Left colon (tissue), 2 donors: ENCODE data around the gene SMOC2. TPM values are rescaled to one million over a fixed set of nuclear protein-coding genes. Genes with fewer than 3 reads are reported as not detected.

Experiments used
- ATAC-seq: fragments of 200-7000 bp; cut with Tn5 transposase; one replicate; pipeline ENCODE4 v1.9.1; 2020; ENCODE audit warnings: mild to moderate bottlenecking, moderate library complexity
- DNase-seq, 2 donors: peaks; one replicate each; pipeline ENCODE4 v3.0.0-alpha.2; 2020
- intact Hi-C, 2 donors: fragments of 100-400 bp; cut with DNase I in 1 of 2; cut with micrococcal nuclease in 1 of 2; formaldehyde crosslinking; loops; one replicate each; pipeline versions ENCODE4 v1.11.2 to v1.14.0; 2022; cut with DNase I, micrococcal nuclease
- total RNA-seq, 2 donors: library from RNA; stranded (reverse); fragmentation: NEBNext Ultra II Directional; extraction: Animal tissue kit (Norgen Biotek cat#: 25700); gene quantifications; one replicate each; pipeline ENCODE4 v1.2.1, GENCODE V29; 2021
- donor health status: DM: no; HTN: no; CAD: no.
- donor health status: DM: yes; HTN: yes; CAD: no.

The SMOC2 gene
- total RNA-seq, 2 donors from 2014 or later = 14.4 to 18.9 TPM

DNA sequence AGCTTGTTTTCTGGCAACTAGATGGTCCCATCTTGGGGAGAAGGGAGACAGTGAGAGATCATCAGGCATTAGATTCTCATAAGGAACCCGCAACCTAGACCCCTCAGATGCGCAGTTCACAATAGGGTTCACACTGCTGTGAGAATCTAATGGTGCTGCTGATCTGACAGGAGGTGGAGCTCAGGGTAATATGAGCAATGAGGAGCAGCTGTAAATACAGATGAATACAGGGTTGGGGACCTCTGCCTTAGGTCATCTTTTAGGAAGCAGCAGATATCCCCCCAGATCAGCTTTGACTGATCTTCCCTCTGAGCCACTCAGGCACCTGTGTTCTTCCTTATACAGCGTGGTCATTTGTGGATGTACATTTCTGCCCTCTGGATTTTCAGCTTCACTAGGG, 63.4 kb downstream of the SMOC2 start:
- intact Hi-C loops = no loop called here
- DNase-seq (no peak), ATAC-seq (no peak)

DNA sequence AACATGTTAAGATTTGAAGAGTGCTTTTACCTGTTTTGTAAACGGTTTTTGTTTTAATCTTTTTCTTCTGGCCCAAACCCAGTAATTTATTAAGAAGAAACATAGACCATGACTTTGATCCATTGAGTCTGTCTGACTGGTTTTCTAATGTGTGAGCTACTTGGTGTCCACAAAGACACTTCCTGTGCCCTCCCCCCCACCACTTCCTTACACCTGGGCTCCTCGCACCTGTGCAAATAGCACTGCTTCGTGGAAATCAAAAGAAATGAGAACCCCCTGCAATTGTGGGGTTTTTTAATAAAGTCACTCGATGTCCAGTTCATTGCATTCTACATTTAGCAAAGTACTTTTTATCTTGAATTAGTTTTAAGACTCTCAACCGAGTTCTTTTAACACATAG, 65.5 kb downstream of the SMOC2 start:
- ATAC-seq (peak; percentile 41), DNase-seq (no peak)
- intact Hi-C loops = no loop called here

DNA sequence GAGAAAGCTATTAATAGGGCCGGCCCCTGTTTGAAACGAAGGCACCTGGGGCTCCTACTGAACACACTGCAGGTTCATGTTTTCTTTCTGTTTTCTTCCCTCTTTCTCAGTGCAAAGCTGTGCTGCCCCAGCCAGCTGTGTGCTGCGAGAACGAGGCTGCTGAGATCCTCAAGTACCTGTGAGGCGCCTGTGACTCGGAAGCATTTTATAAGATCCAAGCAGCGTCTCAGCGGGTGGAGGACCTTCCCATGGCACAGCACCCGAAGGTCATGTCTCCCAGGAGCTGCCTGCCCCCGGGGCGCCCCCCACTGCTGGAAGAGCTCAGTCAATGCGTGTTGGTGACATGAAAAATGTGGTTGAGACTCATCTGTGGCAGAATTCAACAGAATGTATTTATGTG, 66.3 kb downstream of the SMOC2 start:
- ATAC-seq (no peak), DNase-seq (no peak)
- intact Hi-C loops = no loop called here

DNA sequence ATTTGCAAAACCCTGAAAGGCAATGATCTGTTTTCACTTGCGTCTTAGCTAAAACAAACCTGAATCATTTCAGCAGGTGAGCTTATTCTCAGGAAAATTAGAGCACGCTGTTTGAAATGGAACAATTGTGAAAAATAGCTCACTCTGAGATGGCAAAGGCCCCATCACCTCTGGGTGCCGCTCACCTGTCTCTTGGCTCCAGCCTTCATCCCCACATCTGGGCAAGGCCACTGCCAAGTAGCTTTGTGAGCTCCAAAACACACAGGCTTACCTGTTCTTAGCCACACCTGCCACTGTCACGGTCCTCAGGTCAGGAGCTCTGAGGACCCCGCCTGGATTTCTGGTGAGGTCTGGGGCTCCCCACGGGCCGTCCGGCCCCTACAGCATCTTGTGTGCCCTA, 66.7 kb downstream of the SMOC2 start:
- no peak for DNase-seq
- ATAC-seq = no peak
- intact Hi-C loops = no loop called here

DNA sequence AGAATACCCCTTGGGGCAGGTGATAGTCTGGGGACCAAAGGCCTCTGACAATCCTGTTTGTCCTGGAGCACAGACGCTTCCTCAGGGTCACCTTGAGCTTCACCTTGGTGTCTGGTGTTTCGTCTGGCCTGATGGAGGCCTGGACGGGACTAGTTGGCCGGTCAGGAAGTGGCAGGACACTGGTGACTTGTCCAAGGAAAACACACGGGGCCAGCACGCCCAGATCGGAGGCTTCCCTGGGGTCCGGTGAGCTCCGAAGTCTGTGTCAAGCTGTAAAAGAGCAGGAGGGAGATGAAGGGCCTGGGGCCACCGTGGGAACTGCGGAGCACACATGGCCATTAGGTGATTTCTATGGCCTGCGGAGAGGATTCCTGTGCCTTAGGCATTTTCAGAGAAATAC, 67.9 kb downstream of the SMOC2 start:
- DNase-seq = no peak
- intact Hi-C loops = no loop called here
- no peak for ATAC-seq

DNA sequence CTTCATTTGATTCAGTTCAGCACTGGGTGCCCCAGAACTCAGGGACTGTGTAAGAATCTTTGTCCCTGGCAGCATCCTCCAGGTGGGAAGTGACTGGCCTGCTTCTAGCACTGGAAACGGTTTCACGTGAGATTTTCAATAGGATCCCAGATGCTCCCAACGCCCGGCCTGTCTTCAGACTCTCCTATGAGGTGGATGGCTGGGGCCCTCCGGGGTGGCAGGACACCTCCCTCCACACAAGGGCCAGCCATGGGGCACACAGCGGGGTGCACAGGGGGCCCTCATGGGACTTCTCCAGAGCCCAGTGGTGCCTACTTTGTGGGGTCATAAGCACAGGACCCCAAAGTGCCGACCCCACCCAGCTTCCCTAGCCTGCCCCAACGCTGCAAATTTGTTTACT, 72.8 kb downstream of the SMOC2 start:
- ATAC-seq (no peak), DNase-seq (no peak)
- intact Hi-C loops = no loop called here

DNA sequence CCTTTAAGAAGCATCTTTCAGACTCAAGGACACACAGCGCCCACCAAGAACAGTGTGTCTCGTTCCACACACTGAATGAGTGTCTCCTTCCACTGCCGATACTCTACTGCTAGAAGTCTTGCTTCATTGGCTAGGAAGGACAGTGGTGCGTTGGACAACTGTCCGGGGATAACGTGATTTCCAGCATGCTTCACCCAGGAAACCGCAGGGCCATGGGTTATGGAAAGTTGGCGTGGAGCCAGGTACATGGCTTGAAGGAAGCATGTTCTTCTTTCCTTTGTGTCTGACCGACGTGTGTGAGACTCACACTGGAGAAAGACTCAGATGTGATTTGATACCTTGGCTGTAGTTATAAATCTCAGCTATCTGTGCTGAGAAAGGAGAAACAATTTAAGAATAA, 73.2 kb downstream of the SMOC2 start:
- intact Hi-C loops = no loop called here
- ATAC-seq = no peak
- peak in 1 of 2 donors; percentile 39 for DNase-seq

DNA sequence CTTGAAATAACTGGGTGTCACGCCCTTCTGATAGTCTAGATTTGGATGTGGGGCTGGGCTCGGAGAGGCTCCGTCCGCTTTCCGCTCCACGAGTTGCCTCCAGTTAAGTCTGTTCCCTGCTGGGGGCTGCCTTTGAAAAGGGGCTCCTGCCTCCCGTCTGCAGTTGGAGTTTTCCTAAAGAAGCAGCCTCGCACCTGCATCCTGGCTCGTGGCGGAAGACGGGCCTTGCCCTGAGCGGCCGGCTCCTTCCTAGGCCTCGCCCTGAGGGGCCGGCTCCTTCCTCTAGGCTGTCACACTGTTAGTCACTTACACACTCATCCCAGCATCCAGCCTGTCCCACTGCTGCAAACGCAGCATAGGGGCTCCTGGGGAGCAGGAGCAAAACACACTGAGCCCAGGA, 74.4 kb downstream of the SMOC2 start:
- DNase-seq = no peak
- intact Hi-C loops = no loop called here
- ATAC-seq = no peak

DNA sequence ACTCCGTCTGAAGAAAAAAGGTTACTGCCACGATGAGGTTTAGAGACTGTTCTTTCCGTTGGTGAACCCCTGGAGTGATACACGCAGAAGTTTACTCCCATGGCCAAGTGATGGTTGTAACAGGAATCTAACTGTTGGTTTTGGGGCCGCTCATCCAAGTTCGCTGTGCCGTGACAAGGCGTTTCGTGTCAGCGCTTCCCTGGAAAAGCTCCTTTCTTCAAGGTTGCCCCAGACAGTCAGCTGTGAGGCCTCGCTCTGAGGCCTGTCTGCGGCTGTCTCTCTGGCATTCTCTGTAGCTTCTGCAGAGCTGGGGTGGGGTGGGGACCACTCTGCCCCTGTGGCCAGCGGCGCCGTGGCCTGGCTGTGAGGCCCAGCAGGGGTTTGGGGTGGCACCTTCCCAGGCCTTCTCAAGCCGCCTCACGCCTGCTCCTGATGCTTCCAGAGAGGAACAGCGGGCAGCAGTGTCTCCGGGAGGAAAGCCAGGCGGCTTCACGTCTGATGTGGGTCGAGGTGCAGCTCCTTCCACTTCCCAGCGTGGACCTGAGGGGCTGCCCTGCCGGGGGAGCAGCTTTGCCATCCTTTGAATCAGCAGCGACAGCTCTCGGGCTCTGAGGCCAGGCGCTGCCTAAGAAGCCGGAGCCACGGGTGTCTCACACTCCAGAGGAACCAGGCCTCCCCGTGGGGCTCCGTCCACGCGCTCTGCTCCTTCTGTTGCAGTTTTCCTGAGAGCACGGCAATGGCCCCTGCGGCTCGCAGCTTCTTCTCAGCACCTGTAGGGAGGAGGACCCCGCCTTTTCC, 76.2 kb downstream of the SMOC2 start:
- DNase-seq = no peak
- intact Hi-C loops = no loop called here

DNA sequence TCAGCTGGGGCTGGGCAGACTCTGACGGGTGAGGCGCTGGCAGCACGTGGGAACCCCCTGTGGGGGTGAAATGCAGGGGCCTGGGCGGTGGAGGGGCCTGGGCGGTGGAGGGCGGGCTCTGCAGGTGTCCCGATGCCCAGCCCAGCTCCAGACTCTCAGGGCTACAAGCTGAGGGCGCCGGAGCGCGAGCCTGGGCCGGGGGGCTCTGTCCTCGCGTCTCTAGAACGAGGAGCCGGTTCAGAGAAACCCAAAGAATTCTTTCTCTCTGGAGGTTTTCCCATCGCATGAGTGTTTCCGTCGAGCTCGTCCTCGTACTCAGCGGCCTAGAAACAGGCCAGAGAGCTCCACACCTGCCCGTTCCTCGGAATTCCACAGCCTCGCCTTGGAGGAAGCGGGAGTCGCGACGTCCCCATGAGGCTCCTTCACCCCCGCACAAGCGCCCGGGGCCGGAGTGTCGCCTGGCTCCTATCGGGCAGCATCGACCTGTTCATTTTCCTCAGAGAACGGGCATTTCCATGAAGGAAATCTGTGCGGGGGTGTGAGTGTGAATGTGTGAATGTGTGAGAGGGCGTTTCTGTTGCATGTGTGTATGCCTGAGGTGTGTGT, 76.9 kb downstream of the SMOC2 start:
- DNase-seq (no peak), ATAC-seq (no peak)
- intact Hi-C loops = no loop called here

More for the DNA sequence above, 76.2 kb downstream of the SMOC2 start:
- ATAC-seq = no peak

DNA sequence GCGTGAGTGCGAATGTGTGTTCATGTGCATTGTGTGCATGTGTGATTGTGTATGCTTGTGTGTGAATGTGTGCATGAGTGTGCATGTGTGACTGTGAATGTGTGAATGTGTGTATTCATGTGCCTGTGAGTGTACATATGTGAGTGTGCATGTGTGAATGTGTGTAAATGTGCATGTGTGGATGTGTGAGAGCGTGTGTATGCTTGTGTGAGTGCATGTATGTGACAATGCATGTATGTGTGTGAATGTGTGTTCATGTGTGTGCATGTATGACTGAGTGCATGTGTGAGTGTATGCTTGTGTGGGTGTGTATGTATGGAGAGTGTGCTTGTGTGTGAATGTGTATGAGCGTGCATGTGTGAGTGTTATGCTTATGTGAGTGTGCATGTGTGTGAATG, 77.4 kb downstream of the SMOC2 start:
- intact Hi-C loops = no loop called here
- DNase-seq = no peak

DNA sequence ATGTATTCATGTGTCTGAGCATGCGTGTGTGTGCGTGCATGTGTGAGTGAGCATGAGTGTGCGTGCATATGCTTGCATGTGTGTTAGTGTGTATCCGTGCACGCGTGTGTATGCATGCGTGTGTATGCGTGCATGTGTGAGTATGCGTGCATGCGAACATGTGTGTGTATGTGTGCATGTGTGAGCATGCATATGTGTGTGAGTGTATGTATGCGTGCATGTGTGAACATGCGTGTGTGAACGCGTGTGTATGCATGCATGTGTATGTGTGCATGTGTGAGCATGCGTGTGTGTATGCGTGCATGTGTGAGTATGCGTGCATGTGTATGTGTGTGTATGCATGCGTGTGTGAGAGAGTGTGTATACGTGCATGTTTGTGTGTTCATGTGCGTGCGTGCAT, 77.9 kb downstream of the SMOC2 start:
- intact Hi-C loops = no loop called here
- DNase-seq (no peak), ATAC-seq (no peak)

More for the DNA sequence above, 77.4 kb downstream of the SMOC2 start:
- no peak for ATAC-seq

DNA sequence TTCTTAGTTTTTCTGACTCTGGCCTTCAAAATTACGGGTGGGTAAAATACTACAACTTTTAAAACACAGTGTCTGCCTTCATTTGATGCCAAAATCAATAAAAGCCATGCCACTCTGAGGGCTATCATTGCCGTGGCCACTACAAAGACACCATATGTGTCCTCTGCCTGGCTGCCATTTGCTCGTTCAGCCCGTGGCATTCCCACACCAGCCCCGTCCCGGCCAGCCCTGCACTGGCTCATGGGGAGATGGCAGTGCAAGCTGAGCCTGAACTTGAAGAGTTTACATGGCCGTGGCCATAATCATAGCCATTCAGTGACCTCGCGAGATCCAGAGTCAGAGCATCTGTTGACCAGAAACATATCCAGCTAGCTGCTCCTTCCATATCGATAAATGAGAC, 79.2 kb downstream of the SMOC2 start:
- no peak for ATAC-seq
- no peak for DNase-seq
- intact Hi-C loops = no loop called here

DNA sequence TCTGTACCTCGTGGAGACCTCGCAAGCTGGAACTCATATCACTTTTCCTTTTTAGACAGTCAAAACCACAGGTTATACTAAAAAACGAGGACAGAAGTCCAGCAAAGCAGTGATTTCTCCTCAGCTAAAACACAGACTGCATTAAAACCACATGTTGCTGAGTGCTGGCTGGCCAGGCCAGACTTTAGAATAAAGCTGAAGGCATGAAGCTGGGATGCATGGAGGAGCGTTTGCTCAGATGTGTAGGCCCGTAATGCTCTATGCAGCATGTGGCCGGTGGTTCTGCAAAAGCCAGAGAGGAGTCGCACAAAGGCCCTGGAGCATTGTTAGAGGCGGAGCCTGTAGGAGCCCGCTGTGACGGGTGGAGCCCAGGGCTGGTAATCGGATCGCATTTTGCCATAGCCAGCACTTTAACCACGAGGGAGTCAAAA, 83.6 kb downstream of the SMOC2 start:
- DNase-seq = no peak
- intact Hi-C loops = no loop called here
- no peak for ATAC-seq

DNA sequence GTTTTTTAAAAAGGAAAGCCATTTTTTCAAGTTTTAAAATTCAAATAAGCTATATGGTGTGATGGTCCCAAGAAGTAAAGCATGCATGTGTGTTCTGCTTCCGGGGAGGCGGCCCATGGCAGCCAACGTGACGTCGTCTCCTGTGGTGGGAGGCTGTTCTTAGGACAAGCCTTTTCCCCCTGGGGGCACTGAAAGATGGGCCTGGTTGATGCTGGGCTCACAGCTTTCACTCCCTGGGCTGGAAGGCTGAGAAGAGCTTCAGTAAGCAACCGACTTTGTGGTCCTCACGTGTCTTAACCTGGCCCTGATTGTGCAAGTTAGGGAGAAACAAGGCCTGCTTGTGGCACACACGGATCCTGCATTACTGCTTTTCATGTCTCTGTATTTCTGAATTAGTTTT, 84.1 kb downstream of the SMOC2 start:
- intact Hi-C loops = no loop called here
- DNase-seq (no peak), ATAC-seq (no peak)

DNA sequence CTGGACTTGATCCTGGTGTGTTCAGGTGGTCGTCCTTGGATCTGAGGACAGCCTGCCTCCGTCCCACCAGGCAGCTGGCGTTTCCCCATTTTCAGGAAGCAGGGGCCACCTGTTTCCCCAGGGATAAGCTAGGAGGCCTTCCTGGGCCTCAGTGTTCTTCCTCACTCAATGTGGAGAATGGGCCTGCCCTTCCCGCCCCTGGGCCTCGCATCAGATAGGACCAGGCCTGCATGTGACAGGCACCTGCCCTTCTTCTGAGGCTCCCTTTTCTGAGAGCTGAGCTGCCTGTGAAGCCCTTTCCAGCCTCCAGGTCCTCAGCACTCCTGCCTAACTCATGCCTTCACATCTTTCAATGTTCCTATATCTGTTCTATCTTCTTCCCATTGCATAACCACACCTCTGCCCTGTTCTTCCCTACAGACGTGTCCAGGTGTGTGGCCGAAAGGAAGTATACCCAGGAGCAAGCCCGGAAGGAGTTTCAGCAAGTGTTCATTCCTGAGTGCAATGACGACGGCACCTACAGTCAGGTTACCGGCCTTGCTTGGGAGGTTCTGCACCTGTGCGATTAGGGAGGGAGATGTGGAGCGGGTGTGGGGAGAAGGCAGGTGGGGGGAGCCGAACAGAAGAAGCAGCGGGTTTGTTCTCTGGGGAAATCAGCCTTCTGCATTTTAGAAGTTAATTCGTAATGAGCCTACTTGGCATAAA, 85.1 kb downstream of the SMOC2 start:
- DNase-seq (no peak), ATAC-seq (peak; percentile 48)
- intact Hi-C loops = no loop called here

DNA sequence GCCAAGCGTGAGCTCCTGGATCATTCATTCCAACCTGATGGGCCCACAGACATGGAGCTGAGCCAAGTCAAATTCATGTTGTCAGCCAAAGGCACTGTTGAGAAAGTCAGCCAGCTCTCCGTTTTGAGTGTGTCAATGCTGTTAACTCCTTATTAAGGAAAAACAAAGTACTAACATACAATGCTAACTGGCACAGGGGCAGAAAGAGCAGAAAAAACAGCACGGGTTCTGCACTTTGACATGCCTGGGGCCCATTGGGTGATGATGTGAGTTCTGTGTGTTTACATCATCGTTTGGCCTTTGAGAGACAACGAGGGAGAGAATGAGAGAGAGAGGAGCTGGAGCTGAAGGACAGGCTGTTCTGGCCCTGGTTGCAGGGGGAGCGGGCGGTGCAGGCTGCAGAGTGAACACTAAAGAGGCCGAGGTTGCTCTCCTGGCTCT, 85.9 kb downstream of the SMOC2 start:
- intact Hi-C loops = no loop called here
- DNase-seq = no peak
- ATAC-seq = peak; percentile 34

DNA sequence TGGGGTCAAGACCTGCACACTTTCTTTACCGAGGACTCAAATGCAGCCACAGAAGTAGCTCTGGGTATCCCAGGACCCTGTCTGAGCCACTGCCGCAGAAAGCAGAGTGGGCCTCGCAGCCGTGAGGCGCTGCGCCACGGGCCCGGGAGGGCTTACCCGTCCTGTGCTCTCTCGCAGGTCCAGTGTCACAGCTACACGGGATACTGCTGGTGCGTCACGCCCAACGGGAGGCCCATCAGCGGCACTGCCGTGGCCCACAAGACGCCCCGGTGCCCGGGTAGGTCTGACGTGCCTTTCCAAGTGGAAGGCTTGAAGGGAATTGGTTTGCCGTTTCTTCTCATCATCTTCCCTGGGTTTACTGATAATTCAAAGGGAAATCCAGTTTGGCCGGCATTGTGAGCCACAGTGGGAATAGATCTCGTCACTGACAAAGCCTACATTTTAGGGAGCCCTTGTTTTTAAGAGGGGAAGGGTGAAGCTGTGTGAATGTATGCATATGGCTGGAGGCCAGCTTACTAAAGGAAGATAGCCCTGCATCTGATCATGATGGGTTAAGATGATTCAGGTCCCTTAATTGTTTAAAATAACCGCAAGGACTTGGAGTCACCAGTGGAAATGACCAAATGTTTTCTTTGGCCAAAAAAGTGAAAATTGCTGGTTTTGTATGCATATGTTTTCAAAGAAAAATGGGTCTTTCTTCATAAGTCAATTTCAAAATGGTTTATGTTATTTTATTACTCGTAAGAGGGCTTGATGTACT, 86.6 kb downstream of the SMOC2 start:
- ATAC-seq = no peak
- intact Hi-C loops = no loop called here
- DNase-seq = no peak

DNA sequence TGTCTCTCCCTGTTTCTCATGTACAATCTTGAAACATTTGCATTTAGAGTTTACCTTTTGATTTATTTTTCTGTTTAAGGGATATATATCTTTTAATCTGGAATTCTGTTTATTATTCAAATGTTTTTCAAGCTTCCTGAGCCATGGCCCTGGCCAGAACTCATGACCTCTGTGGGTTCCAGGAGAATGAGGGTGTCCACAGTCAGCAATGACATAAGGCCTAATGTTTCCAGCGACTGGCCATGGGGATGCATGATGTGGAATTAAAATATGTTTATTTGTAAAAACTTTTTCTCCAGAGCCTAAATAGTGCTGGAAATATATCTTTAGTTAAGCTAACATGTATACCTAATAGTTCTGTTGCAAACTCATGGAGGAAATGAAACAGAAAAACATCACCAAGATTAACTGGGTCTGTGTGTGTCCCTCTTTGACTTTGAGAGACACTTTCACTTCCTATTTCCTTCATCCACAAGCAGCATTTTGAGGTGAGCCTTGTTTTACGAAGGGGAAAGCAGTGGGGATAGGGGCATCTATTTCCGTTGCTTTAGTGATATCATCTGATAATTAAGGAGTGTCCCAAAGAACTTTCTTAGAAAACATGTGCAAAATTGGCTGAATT, 87.6 kb downstream of the SMOC2 start:
- intact Hi-C loops = no loop called here
- ATAC-seq = no peak
- DNase-seq = no peak
